ENCODE data around the gene LTBR. TPM values are rescaled to one million over a fixed set of nuclear protein-coding genes. Genes with fewer than 3 reads are reported as not detected.
A peak's percentile ranks its signal among the peaks of the same experiment; 100 is the strongest.

LTBR gene
- total RNA-seq, 2 donors from 2014 or later = 63.6 to 72.1 TPM

- no peak for DNase-seq (ENCODE audit: low spot score)
- Histone ChIP-seq H3K27ac (peak overlapping the region; percentile 0 to 5), H3K27me3 (no peaks in the 10 kb centered on the region), H3K36me3 (peaks cover 37% of the 10 kb centered on the region), H3K9me3 (no peaks in the 10 kb centered on the region), H3K4me1 (peaks cover 0 to 24% of the 10 kb centered on the region in 2 donors), H3K4me3 (no peak overlapping the region)
- no peak for TF ChIP-seq CTCF (IDR thresholded peaks at IDR 0.05)
Measured at GRCh38 chr12:6391013-6391412, 7.1 kb downstream of the LTBR start.

- peaks cover 27% of the 10 kb centered on the region for H3K36me3 ChIP-seq
- no peak overlapping the region for H3K4me3 ChIP-seq
- no peaks in the 10 kb centered on the region for H3K27me3 ChIP-seq
- peaks cover 0 to 19% of the 10 kb centered on the region in 2 donors for H3K4me1 ChIP-seq
- H3K9me3 ChIP-seq = no peaks in the 10 kb centered on the region
- TF ChIP-seq CTCF (IDR thresholded peaks at IDR 0.05) = no peak
- peak overlapping the region; percentile 74 to 78 for H3K27ac ChIP-seq
- no peak for DNase-seq (ENCODE audit: low spot score)
Measured at GRCh38 chr12:6392504-6392903, 8.5 kb downstream of the LTBR start.

GRCh38 chr12:6393109-6393508 is 9.1 kb downstream of the LTBR start:
- TF ChIP-seq CTCF (IDR thresholded peaks at IDR 0.05) = no peak
- DNase-seq (ENCODE audit: low spot score) = no peak
- Histone ChIP-seq H3K4me3 (no peak overlapping the region), H3K4me1 (peaks cover 0 to 19% of the 10 kb centered on the region in 2 donors), H3K27me3 (no peaks in the 10 kb centered on the region), H3K36me3 (peaks cover 21% of the 10 kb centered on the region), H3K27ac (peak overlapping the region; percentile 74 to 78), H3K9me3 (no peaks in the 10 kb centered on the region)

GRCh38 chr12:6394398-6394797 is 10.4 kb downstream of the LTBR start:
- peaks cover 9% of the 10 kb centered on the region for H3K36me3 ChIP-seq
- no peak overlapping the region for H3K4me3 ChIP-seq
- no peaks in the 10 kb centered on the region for H3K27me3 ChIP-seq
- no peak for DNase-seq (ENCODE audit: low spot score)
- TF ChIP-seq CTCF (IDR thresholded peaks at IDR 0.05) = no peak
- no peak overlapping the region for H3K27ac ChIP-seq
- peaks cover 0 to 19% of the 10 kb centered on the region in 2 donors for H3K4me1 ChIP-seq
- no peaks in the 10 kb centered on the region for H3K9me3 ChIP-seq

- H3K9me3 ChIP-seq = no peaks in the 10 kb centered on the region
- peaks cover 3% of the 10 kb centered on the region for H3K36me3 ChIP-seq
- no peaks in the 10 kb centered on the region for H3K27me3 ChIP-seq
- no peak for TF ChIP-seq CTCF (IDR thresholded peaks at IDR 0.05)
- H3K4me1 ChIP-seq = peaks cover 0 to 19% of the 10 kb centered on the region in 2 donors
- H3K27ac ChIP-seq = no peak overlapping the region
- H3K4me3 ChIP-seq = no peak overlapping the region
- DNase-seq (ENCODE audit: low spot score) = no peak
Measured at GRCh38 chr12:6396031-6396430, 12.1 kb downstream of the LTBR start.

- no peak for TF ChIP-seq CTCF (IDR thresholded peaks at IDR 0.05)
- no peaks in the 10 kb centered on the region for H3K9me3 ChIP-seq
- no peak for DNase-seq (ENCODE audit: low spot score)
- H3K4me3 ChIP-seq = no peak overlapping the region
- no peaks in the 10 kb centered on the region for H3K27me3 ChIP-seq
- no peaks in the 10 kb centered on the region for H3K36me3 ChIP-seq
- H3K27ac ChIP-seq = no peak overlapping the region
- no peaks in the 10 kb centered on the region for H3K4me1 ChIP-seq
Measured at GRCh38 chr12:6399884-6400644, 16.1 kb downstream of the LTBR start.

Measured in right atrium auricular region (tissue), 2 donors.